Stimulated activated CD4-positive, alpha-beta T cell treated with anti-CD3 and anti-CD28 coated beads, Interleukin-12 subunit alpha, Interleukin-12 subunit beta, amount 100 ng/mL, for 4 hours (primary cell): ENCODE measurements around the gene LRRC2.
A peak's percentile ranks its signal among the peaks of the same experiment; 100 is the strongest.
"Not testable (repeated sequence)": the region's sequence is repeated elsewhere in the genome, so short reads cannot be mapped to it uniquely, and the experiment has no call there.

Experiments used
- DNase-seq: peaks from one replicate; pipeline ENCODE4 v3.0.0-alpha.2; 2020

Gene LRRC2

DNA sequence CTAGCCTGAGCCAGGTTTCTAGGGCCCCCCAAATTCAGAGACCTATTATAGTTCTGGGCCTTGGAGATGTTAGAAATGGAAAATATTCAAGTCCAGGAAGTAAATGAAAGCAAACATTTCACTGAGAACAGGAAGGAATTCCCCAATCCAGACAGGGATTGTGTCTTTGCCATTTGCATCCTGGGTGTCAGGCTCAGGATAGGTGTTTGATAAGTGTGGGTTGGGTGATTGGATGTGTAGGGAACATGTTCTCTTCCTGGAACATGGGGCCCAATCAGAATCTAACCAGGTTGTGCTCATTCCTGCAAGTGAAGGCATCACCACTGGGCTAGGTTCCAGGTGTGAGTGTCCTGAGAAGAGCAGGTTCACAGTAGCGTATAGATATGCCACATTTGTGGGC, 14.6 kb upstream of the LRRC2 start:
- no peak for DNase-seq

DNA sequence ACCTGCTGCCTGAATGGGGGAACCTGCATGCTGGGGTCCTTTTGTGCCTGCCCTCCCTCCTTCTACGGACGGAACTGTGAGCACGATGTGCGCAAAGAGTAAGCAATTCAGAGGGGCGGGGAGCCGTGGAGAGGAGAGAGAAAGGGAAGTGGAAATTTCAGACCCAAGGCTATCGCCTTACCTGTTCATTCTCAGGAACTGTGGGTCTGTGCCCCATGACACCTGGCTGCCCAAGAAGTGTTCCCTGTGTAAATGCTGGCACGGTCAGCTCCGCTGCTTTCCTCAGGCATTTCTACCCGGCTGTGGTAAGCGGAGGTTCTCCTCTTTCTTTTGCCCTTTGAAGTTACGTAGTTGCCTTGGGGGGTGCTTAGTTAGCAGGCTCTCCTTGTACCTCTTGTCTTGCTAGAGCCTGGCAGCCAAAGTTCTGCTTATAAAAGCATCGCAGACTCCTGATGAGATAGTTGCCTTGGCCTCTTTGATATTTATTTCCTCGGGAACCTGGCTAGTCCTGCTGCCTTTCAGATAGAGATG, 13.7 kb upstream of the LRRC2 start:
- DNase-seq = no peak

DNA sequence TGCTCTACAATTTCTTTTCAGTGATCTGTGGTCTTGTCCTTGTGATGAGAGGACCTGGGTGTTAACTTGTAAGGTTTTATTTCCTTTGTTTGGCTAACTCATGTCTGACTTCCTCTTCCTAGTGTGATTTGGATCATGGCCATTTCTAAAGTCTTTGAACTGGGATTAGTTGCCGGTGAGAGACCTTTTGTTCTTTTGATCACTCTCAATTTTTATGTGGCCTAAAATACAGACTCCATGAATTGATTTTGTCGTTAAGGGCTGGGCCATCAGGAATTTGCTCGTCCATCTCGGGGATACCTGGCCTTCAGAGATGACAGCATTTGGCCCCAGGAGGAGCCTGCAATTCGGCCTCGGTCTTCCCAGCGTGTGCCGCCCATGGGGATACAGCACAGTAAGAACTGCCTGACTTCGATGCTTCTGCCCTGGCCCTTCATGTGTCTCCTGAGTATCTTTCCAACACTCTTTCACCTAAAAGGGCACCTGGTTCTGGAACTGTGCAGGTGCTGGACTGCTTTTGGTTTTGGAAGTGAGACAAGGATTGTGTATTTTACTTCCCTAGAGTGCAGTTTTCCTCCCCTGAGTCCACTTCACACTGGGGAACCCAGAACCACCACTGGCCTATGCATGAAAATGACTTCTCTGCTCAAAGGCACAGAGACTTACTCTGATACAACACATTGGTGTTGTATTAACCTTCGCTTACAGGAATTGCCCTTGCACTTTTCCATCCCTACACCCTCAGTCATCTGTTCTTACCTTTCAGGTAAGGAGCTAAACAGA, 13.1 kb upstream of the LRRC2 start:
- DNase-seq = no peak

DNA sequence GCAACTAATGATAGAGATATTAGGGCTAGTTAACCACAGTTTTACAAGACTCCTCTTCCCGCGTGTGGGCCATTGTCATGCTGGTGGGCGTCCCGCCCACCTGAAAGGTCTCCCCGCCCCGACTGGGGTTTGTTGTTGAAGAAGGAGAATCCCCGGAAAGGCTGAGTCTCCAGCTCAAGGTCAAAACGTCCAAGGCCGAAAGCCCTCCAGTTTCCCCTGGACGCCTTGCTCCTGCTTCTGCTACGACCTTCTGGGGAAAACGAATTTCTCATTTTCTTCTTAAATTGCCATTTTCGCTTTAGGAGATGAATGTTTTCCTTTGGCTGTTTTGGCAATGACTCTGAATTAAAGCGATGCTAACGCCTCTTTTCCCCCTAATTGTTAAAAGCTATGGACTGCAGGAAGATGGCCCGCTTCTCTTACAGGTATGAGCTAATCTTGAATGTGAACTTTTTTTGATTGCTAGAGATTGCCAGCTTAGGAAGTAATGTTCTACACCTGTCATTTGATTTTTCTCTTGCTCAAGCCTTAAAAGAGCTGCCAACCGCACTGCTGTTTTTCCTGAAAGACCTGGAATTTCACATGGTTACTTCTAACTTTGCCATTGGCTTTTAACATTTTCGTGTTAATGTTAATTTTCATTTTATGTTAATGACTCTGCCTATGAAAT, 11.6 kb upstream of the LRRC2 start:
- not testable (repeated sequence) for DNase-seq

DNA sequence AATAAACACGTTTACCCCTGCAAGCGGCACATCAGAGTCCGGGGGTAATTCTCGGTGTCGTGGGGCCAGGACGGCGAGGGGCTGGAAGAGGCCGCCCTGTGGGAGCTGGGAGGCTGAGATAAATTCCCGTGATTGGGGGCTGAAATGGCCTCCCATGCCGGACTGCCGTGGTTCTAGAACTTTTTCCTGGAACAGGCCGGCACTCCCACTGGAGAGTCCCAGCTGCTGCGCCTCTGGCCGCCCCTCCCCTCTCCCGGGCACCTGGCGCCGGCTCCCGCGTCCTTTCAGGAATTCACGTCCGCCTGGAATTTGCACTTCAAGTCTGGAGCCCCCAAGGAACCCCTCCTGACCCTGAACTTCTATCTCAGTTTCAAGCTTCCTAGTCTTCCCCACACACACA, 10.8 kb upstream of the LRRC2 start:
- no peak for DNase-seq

DNA sequence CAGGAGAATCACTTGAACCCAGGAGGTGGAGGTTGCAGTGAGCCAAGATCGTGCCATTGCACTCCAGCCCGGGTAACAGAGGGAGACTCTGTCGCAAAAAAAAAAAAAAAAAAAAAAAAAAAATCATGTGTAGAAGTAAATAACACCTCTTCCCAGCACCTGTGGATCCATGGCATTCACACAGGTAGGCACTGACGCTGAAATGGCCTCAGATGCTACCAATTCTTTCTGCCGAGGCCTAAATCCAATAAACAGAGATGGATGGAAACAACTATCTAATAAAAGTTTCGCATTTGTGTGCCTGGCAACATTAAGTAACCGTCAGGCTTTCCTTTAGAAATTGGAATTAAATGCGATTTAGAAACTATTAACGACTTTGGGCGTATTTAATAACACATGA, 10.3 kb upstream of the LRRC2 start:
- no peak for DNase-seq

DNA sequence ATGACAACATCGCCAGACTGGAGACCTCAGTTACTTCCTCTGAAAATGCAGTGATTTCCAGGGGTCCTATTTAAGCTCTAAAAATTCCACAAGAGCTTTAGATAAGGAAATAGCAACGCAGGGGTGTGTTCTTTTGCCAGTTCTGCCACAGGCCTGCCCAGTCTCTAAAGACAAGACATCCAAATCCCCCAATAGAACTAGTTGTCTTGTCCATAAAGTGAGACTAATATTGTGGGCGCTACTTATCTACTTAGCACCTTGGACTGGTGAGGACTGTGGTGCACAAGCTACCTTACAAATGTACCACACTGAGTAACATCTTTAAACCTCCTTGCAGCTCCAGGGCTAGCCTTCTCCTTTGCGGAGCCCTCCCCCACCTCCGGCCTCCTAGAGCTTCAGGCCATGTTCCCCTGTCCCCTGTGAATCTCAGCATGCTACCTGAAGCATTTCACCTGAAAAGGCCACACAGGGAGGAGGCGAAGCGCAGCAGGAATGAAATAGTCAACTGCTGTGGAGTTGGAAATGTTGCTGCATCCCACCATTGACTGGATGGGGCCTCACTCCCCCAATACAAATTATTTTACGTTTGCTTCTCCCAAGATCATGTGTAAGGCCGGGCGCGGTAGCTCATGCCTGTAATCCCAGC, 9.6 kb upstream of the LRRC2 start:
- no peak for DNase-seq

DNA sequence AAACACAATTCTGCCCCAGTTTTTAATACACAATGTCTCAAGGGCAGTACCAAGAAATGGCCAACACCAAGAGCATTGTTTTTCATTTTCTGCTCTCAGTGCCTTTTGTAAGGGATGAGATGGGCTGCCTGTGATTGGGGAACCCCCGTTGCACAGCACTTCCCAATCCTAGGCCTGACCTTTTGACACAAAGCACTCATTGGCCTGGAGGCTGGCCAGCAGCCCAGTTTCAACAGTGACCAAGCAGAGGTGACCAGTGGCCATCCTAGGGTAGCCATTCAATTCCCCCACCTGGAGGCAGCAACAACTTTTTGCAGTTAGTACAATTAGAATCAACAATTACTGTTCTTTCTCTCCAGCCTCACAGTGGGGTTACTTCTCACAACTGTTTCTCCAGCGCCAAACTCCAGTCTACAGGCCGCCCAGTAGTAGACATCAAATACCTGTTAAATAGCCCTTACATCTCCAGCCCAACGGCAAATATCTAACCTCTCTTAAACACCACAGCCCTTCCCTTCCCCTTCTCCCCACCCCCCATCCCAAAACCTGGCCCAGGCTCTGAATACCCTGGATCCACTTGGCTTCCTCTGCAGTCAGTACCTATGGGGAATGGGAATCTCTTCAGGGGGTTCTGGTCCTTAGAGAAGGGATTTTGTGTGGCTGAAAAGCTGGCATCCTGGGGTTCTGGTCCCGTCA, 8.9 kb upstream of the LRRC2 start:
- no peak for DNase-seq

DNA sequence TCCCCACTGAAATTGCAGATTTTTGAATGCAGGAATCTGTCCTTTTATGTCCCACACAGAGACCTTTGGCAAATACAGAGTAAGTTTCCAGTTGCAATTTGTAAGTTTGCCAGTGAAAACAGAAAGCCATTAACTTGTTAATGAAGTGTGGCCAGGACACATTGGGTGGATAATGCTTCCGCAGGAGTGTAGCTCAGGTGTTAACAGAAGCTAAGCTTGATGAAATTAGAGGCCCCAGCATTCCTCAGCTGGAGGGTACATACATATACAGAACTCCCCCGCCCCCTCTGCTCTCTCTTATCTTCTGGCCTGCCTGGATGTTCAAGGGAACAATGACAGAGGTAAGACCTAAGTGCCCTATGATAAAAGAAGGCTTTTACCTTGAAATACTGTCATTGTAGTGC, 8.1 kb upstream of the LRRC2 start:
- no peak for DNase-seq

DNA sequence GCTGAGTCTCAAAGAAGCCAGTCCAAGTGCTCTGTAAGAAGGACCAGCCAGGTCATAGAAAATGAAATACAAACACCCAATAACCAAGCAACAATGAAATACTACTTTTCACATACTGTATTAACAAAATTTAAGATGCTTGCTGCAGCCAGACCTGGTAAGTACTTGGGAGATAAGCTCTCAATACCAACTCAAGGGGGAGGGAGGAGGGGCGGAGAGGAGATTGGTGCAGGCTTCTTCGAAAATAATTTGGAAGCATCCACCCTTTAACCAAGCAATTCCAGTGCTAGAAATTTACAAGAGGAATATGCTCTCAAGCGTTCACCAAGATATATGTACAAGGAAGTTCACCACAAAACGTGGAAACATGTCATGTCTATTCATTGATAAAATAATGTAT, 7.6 kb upstream of the LRRC2 start:
- DNase-seq = no peak

DNA sequence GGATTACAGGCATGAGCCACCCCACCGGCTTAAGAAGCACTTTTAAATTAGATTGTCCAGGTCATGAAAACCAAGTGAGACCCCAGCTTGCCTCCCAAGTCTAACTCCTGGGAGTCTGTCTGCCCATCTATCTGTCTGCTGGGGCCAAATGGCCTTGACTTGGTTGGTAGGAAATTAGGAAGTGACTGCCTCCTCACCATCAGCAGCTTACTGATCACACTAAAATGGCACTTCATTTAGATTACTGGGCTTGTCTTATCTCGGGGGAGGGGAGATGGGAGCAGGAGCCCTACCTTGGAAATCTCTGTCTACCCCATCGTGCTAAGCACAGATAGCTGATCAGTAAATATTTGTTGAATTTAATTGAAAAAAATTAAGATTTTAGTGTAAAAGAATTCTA, 5.6 kb upstream of the LRRC2 start:
- DNase-seq = no peak

DNA sequence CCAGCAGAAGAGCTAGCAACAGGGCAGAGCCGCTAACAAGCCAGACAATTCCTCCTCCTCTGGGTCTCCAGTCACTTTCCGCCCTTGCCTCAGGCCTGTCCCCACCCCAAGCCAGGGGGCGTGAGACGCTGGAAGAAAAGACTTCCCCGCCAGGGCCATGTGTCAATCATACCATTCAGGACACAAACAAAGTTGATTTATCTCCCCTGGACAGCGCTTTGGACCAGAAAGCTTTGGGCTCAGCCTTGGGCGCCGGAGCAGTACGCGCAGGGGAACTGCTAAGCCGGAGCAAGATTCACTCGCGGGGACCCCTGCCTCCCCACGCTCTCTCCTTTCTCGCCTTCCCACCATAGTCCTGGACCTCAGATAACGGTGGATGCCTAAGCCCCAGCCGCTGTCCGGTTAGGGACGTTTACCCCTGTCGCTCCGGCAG, 479 bp downstream of the LRRC2 start:
- no peak for DNase-seq

DNA sequence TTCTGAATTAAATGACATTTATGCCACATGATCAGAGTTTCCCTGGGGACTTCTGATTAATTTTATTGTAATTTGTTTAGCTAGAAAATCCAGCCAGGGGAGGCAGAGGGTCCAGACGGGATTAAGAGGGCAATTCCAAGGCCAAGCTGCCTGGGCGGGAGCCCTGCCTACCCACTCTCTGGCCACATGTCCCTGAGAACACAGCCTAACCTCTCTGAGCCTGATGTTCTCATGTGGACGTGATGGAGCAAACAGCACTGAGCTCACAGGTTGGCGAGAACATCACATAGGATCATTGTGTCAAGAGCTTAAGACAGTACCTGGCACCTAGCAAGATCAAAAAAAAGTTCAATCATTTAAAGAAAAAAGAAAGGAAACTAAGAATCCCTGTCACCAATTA, 1.0 kb downstream of the LRRC2 start:
- DNase-seq = no peak

DNA sequence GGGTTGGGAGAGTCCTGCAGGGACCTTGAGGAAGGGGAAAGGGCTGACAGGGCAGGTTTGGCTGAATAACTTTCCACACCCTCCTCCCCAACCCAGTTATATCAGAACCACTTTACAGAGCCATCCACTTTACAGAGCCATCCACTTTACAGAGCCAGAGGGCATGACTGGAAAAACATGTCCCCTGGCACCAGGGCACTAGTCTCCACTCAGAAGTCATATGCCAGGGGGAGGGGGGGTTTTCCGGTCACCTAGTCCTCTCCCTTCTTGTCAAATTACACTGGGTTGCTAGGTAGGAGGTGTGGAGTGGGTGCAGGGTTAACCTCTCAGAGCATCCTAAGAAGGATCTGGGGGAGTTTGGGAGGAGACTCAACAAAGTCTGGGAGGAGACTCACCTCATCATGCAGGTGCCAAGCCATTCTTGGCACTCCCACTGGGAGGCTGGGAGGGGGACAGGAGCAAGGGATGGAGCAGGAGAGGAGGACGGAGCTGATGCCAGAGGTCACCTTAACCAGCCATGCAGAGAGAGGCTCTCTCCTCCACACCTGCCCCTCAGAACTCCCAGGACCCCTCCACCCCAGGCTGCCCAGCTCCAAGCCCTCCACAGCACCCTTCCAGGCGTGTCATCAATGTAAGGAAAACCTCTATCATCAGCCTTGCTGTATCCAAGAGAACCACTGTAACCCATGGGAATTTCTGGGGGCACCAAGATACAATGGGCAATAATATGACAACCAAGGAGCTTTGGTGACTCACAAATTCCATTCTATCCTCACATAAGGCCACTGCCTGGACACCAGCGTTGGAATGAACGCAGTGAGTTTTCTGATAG, 1.7 kb downstream of the LRRC2 start:
- DNase-seq = no peak

DNA sequence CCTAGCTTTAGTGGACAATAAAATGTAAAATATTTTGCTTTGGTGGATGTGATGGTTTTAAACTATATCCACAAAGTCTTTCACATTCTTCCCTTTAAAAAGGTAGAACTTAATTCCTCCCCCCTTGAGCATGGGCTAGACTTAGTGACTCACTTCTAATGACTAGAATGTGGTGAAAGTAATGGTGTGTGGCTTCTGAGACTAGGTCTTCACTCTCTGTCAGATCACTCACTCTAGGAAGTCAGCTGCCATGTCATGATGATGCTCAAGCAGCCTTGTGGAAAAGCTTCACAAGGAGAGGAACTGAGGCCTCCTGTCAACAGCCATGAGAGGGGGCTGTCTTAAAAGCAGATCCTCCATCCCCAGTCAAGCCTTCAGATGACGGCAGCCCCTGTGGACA, 4.2 kb downstream of the LRRC2 start:
- no peak for DNase-seq

DNA sequence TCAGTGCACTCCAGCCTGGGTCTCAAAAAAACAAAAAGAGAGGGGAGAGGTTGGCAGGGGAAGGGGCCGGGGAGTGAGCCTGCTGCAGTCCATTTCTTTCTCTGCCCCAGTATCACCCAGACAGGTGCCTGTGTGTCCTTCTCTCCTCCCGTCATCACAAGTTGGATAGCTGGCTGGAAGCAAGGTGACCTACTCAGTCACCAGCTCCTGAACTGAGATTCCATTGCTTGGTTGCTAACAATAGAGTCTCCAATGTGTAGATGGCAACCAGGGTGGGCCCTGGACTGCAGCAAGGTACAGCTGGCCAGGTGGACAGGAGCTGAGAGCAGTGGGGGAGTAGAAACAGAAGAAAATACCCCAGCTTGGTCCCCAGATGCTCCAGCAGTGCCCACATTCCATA, 4.6 kb downstream of the LRRC2 start:
- DNase-seq = no peak

DNA sequence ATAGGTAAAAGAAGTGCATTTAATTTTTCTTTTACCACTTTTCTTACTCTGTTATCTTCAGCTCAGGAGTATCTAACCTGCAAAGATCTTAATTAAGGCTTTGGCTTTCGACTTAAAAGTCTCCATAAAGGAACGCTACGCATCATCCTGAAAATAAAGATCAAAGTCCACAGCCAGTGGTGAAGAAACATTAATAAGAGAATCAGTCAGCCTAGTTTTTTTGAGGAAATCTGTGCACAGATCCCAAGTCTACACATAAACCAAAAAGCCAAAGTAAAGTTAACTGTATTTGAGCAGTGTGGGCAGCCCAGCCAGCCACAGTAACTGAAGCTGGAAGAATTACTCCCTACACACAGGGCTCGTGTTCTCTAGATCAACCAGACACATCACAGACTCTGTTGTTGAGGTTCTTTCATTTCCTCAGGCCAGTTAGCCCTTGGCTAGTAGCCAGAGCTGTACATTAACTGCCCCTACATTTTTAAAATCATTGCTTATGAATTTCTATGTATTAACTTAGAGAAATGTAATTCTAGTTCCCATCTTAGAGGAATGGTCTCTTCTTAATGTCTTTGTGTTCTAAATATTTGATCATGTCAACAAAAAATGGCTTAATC, 6.9 kb downstream of the LRRC2 start:
- no peak for DNase-seq

DNA sequence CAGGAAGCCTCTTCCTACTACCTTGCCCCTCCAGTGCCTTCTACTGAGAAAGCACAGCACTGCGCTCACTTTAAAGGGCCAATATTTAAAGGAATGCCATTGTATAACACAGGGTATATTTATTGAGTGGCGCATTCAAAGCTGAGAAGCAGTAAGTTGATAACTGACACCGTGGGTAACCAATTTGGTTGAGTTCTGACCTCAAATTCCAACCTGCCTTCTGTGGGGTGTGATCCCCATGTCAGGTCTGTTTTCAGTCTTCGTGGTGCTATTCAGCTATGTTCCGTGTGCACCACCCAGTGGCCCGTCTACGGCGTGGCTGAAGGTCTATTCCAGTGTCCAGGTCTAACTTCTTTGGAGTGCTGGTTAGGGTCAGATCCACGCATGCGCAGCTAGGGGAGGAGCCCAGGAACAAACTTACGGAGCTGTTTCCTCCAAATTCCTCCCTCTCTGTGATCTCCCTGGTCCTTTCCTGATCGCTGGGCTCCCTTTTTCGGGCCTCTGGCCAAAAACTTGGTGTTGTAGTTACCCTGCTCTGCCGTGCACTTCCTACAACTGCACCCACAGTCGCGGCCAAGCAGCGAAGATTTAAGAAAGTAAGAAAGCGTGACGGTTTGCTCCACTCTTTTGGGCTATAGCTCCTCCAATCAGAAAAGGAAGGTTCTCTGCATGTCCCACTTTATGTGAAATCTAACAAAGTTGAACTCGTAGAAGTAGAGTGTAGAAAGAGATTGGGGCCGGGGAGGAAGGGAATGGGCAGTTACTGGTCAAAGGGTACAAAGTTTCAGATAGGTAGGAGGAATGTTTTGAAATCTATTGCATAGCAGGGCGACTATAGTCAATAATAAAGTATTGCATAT, 7.7 kb downstream of the LRRC2 start:
- DNase-seq = peak; percentile 52

DNA sequence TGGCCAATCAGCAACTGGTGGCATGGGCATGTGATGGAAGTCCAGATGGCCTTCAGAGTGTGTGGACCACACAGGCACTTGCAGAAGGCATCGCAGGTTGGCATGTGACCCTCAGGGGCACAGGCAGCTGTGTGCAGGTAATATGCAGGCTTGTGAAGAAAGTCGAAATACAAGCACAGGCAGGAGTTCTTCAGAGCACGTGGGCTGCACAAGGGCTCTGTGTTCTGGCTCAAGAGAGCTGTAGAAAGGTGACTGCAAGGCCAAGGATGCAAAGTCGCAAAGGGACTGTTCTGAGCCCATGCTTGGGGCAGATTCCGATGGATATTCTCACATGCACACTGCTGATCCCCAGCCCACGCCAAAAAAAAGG, 8.3 kb downstream of the LRRC2 start:
- DNase-seq = no peak

DNA sequence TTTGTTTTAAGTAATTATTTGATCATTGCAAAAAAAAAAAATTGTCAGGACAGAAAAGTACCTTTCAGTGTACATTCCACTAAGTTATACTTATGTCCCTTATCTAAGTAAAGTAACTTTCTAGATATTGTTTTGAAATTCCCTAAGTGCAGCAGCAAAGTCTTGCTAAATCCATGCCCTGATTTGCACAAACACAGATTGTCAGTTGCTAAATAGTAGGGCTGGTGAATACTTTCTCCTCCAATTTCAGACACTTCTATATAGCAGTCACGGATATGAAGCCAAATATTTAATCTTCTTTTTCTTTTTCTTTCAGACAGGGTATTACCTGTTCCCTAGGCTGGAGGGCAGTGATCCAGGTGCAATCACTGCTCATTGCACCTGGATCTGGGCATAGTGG, 12.9 kb downstream of the LRRC2 start:
- DNase-seq = no peak

DNA sequence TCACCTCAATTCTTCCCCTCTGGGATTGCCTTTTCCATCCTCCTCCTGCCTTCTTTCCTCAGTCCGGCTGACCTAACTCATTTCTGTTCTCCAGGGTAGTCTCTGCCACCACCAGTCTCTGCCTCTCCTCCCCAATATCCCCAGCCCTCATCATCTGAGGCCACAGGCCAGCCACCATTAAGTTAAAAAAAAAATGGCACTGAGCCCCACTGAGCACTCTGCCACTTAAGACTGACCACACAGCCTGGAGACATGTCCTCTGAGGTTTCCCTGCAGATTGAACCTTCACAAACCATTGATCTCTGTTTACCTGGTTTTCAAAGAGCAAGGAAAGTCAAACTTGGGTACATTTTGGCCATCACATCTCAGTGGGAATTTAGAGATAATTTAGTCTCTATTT, 13.6 kb downstream of the LRRC2 start:
- DNase-seq = no peak
